RWPE2 (cell line): ENCODE measurements around the gene MTA3.

Source experiments
- ATAC-seq: fragments of 200-7000 bp; cut with Tn5 transposase; 3 replicates; pipeline ENCODE4 v1.9.1; 2021; ENCODE audit warnings: low read depth
- DNase-seq: peaks from one replicate; pipeline ENCODE4 v3.0.0-alpha.2; 2020; ENCODE audit warnings: low spot score
- H3K27ac ChIP-seq: fragments of 450-650 bp; 2 replicates; pipeline ENCODE4 v1.5.1; 2017; ENCODE audit warnings: mild to moderate bottlenecking; ENCODE audit not compliant: poor library complexity, severe bottlenecking
- H3K27me3 ChIP-seq: fragments of 250-450 bp; sonication (Bioruptor Pico); 2 replicates; pipeline ENCODE4 v1.5.1; 2021; ENCODE audit warnings: mild to moderate bottlenecking, moderate library complexity; ENCODE audit not compliant: insufficient read depth, poor library complexity, severe bottlenecking
- H3K36me3 ChIP-seq: fragments of 250-450 bp; sonication (Bioruptor Pico); 2 replicates; pipeline ENCODE4 v1.5.1; 2020; ENCODE audit warnings: low read depth, mild to moderate bottlenecking, moderate library complexity
- H3K4me1 ChIP-seq: fragments of 250-450 bp; sonication (Bioruptor Pico); 2 replicates; pipeline ENCODE4 v1.5.1; 2021; ENCODE audit warnings: mild to moderate bottlenecking, moderate library complexity; ENCODE audit not compliant: insufficient read depth, poor library complexity, severe bottlenecking
- H3K4me3 ChIP-seq: fragments of 250-450 bp; sonication (Bioruptor Pico); 2 replicates; pipeline ENCODE4 v1.5.1; 2021; ENCODE audit warnings: mild to moderate bottlenecking, moderate library complexity; ENCODE audit not compliant: severe bottlenecking
- H3K9me3 ChIP-seq: fragments of 250-450 bp; sonication (Bioruptor Pico); 2 replicates; pipeline ENCODE4 v1.5.1; 2021; ENCODE audit warnings: mild to moderate bottlenecking, moderate library complexity; ENCODE audit not compliant: severe bottlenecking
- TF ChIP-seq, protein P1 (sequence below): fragments of 450-650 bp; IDR thresholded peaks from one replicate; pipeline ENCODE4 v1.5.1; 2017; ENCODE audit warnings: mild to moderate bottlenecking, moderate library complexity; ENCODE audit not compliant: poor library complexity, severe bottlenecking

MTA3 gene

DNA sequence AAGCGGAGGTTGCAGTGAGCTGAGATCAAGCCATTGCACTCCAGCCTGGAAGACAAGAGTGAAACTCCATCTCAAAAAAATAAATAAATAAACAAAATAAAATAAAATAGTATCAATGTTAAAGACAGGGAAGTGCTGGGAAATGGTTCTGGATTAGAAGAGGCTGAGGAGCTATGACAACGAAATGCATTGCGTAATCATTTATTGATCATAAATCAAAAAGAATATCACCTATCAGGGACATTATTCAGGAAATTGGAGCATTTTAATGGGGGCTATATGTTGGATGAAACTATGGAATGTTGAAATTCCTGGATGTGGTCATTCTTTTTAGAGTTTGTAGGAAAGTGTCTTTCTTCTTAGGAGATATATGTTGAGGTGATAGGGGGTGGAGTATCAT, 30.9 kb upstream of the MTA3 start:
- DNase-seq: no peak
- no peaks in the 10 kb centered on the region for H3K27me3 ChIP-seq
- ATAC-seq: no peak
- H3K4me3 ChIP-seq: no peak overlapping the region
- H3K4me1 ChIP-seq: no peaks in the 10 kb centered on the region
- TF ChIP-seq, protein P1, sequence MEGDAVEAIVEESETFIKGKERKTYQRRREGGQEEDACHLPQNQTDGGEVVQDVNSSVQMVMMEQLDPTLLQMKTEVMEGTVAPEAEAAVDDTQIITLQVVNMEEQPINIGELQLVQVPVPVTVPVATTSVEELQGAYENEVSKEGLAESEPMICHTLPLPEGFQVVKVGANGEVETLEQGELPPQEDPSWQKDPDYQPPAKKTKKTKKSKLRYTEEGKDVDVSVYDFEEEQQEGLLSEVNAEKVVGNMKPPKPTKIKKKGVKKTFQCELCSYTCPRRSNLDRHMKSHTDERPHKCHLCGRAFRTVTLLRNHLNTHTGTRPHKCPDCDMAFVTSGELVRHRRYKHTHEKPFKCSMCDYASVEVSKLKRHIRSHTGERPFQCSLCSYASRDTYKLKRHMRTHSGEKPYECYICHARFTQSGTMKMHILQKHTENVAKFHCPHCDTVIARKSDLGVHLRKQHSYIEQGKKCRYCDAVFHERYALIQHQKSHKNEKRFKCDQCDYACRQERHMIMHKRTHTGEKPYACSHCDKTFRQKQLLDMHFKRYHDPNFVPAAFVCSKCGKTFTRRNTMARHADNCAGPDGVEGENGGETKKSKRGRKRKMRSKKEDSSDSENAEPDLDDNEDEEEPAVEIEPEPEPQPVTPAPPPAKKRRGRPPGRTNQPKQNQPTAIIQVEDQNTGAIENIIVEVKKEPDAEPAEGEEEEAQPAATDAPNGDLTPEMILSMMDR: no peak
- H3K36me3 ChIP-seq: no peaks in the 10 kb centered on the region
- no peak overlapping the region for H3K27ac ChIP-seq
- no peaks in the 10 kb centered on the region for H3K9me3 ChIP-seq

DNA sequence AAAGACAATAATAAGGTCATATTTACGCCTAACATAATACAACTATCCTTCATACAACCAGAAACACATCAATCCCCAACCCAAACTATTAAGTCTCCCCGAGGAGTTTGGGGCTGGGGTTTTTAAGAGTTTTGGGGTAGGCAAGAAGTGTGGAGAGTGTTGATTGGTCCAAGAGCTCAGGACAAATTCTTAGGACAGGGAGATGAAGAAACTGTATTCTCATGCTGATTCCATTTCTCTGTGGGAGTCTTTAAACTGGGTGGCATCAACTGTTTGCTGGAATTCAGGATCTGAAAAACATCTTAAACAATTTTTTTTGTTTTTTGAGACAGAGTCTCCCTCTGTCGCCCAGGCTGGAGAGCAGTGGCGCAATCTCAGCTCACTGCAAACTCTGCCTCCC, 25.6 kb upstream of the MTA3 start:
- ATAC-seq: no peak
- no peaks in the 10 kb centered on the region for H3K36me3 ChIP-seq
- no peaks in the 10 kb centered on the region for H3K4me1 ChIP-seq
- no peak overlapping the region for H3K27ac ChIP-seq
- TF ChIP-seq, protein P1: no peak
- H3K27me3 ChIP-seq: no peaks in the 10 kb centered on the region
- no peaks in the 10 kb centered on the region for H3K9me3 ChIP-seq
- no peak overlapping the region for H3K4me3 ChIP-seq
- DNase-seq: no peak

DNA sequence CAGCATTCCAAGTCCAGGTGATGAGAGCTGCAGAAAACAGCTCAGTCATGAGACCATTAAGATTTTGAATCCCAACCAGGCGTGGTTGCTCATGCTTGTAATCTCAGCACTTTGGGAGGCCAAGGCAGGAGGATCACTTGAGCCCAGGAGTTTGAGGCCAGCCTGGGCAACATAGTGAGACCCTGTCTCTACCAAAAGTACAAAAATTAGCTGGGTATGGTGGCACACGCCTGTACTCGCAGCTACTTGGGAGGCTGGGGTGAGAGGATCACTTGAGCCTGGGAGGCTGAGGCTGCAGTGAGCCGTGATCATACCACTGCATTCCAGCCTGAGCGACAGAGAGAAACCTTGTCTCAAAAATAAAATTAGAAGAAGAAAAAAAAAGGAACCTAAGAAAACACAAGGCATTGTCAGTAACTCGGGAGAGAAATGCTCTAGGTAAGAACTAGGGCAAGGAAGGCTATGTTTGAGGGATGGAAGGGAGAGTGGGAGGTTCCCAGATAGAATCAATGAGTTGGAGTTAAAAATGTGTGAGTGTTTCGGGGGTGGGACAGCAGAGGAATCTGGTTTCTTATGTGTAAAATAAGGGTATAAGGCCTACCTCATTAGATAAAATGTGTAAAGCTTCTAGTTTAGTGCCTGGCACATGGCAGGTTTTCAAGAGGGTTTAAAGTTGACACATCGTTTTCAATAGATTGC, 23.3 kb upstream of the MTA3 start:
- Histone ChIP-seq H3K27ac (no peak overlapping the region), H3K36me3 (no peaks in the 10 kb centered on the region), H3K4me1 (no peaks in the 10 kb centered on the region), H3K27me3 (no peaks in the 10 kb centered on the region), H3K9me3 (no peaks in the 10 kb centered on the region), H3K4me3 (no peak overlapping the region)
- TF ChIP-seq, protein P1: no peak
- DNase-seq (no peak), ATAC-seq (no peak)

DNA sequence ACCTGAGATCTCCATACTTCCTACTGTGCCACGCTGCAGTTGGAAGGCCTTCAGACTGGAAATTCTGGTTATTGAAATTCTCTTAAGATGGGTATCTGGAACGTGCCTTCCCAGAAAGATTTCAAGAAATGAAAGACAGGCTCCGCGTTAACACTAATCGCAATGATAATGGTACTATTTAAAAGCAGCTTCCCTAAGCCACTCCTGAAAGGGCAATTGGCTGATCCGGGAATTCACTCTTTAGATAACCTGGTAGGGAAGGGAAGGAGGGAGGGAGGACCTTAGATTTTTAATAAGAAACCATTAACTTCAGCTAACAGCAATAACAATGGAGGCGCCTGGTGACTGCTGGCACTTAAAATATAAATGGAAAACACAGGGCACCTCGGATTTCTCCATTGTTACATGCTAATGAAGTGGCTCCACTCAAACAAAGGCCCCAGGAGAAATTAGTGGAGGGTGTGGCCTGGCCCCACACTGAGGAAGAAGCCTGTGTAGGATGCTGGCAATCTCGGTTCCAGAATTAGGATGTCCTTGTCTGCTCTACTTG, 22.5 kb upstream of the MTA3 start:
- no peak overlapping the region for H3K4me3 ChIP-seq
- TF ChIP-seq, protein P1: no peak
- ATAC-seq: no peak
- H3K9me3 ChIP-seq: no peaks in the 10 kb centered on the region
- no peaks in the 10 kb centered on the region for H3K4me1 ChIP-seq
- H3K27ac ChIP-seq: no peak overlapping the region
- H3K36me3 ChIP-seq: no peaks in the 10 kb centered on the region
- no peaks in the 10 kb centered on the region for H3K27me3 ChIP-seq
- no peak for DNase-seq

DNA sequence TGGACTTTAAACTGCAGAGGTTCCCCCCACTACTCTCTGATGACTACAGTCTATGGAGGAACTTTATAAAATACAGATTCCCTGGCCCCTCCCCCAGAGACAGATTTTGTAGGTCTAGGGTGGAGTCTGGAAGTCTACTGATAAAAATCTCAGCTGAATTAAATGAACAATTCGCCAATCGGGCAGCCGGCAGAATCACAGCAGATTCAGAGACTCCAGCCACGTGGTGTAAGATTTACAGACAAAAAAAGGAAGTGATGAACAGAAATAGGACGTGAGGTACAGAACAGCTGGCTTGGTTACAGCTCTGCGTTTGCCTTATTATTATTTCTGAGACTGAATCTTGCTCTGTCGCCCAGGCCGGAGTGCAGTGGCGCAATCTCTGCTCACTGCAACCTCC, 21.4 kb upstream of the MTA3 start:
- Histone ChIP-seq H3K4me1 (no peaks in the 10 kb centered on the region), H3K4me3 (no peak overlapping the region), H3K9me3 (no peaks in the 10 kb centered on the region), H3K27me3 (no peaks in the 10 kb centered on the region), H3K27ac (no peak overlapping the region), H3K36me3 (no peaks in the 10 kb centered on the region)
- TF ChIP-seq, protein P1: no peak
- no peak for DNase-seq
- no peak for ATAC-seq
